ENCODE measurements around the gene PKP4.
"Not testable (repeated sequence)": the region's sequence is repeated elsewhere in the genome, so short reads cannot be mapped to it uniquely, and the experiment has no call there.

The PKP4 gene

GRCh38 chr2:158690823-158691222 lies 234.1 kb downstream of the PKP4 start:
- DNase-seq, result no peak

GRCh38 chr2:158691619-158692018 lies 234.9 kb downstream of the PKP4 start:
- no peak for DNase-seq

GRCh38 chr2:158692372-158693103 lies 235.8 kb downstream of the PKP4 start:
- DNase-seq, result no peak

GRCh38 chr2:158693476-158693875 lies 236.7 kb downstream of the PKP4 start:
- DNase-seq, result no peak

- DNase-seq, result no peak
Observed at GRCh38 chr2:158695305-158695704, 238.6 kb downstream of the PKP4 start.

- DNase-seq, result not testable (repeated sequence)
Observed at GRCh38 chr2:158695744-158696143, 239.0 kb downstream of the PKP4 start.

GRCh38 chr2:158699323-158699722 lies 242.6 kb downstream of the PKP4 start:
- no peak for DNase-seq

- no peak for DNase-seq
Observed at GRCh38 chr2:158701101-158701500, 244.3 kb downstream of the PKP4 start.

GRCh38 chr2:158702740-158703139 lies 246.0 kb downstream of the PKP4 start:
- DNase-seq, result no peak

- not testable (repeated sequence) for DNase-seq
Observed at GRCh38 chr2:158704724-158705465, 248.1 kb downstream of the PKP4 start.

- no peak for DNase-seq
Observed at GRCh38 chr2:158712791-158713522, 256.2 kb downstream of the PKP4 start.

- DNase-seq, result no peak
Observed at GRCh38 chr2:158713523-158714138, 256.9 kb downstream of the PKP4 start.

GRCh38 chr2:158714420-158714819 lies 257.7 kb downstream of the PKP4 start:
- DNase-seq, result no peak

- DNase-seq, result no peak
Observed at GRCh38 chr2:158715357-158715756, 258.6 kb downstream of the PKP4 start.

GRCh38 chr2:158716121-158716791 lies 259.5 kb downstream of the PKP4 start:
- DNase-seq, result no peak

GRCh38 chr2:158716921-158717320 lies 260.2 kb downstream of the PKP4 start:
- DNase-seq, result no peak

GRCh38 chr2:158717366-158718195 lies 260.8 kb downstream of the PKP4 start:
- no peak for DNase-seq

- no peak for DNase-seq
Observed at GRCh38 chr2:158718196-158718585, 261.4 kb downstream of the PKP4 start.

- no peak for DNase-seq
Observed at GRCh38 chr2:158718851-158719250, 262.1 kb downstream of the PKP4 start.

GRCh38 chr2:158719403-158719802 lies 262.7 kb downstream of the PKP4 start:
- DNase-seq, result no peak

- no peak for DNase-seq
Observed at GRCh38 chr2:158722266-158723105, 265.7 kb downstream of the PKP4 start.

Data from NCI-H2081 (cell line).